PC-3 (cell line): ENCODE data around the gene TMEM184C. TPM values are rescaled to one million over a fixed set of nuclear protein-coding genes. Genes with fewer than 3 reads are reported as not detected.

Experiments used
- ATAC-seq: fragments of 200-7000 bp; cut with Tn5 transposase; 2 replicates; pipeline ENCODE4 v1.9.1; 2020; ENCODE audit warnings: mild to moderate bottlenecking, moderate library complexity
- BruUV-seq: library from RNA; stranded (reverse); fragments of 400-500 nt; replicated peaks from 2 replicates; lab custom pipeline; 2021; lab: Mats Ljungman, UMichigan
- CTCF ChIA-PET: fragments of 300-600 bp; sonication (Branson Sonifier 250); formaldehyde crosslinking; loops from one replicate; lab custom pipeline; 2022; ENCODE audit warnings: antibody characterized with exemption; lab: Charles Lee
- POLR2A ChIA-PET: fragments of 300-600 bp; sonication (Branson Sonifier 250); formaldehyde crosslinking; loops from one replicate; lab custom pipeline; 2022; ENCODE audit warnings: antibody characterized with exemption; ENCODE audit not compliant: unreplicated experiment; lab: Charles Lee
- DNase-seq: peaks from one replicate; pipeline ENCODE4 v3.0.0-alpha.2; 2015
- H2AFZ ChIP-seq: fragments of 300-600 bp; sonication (generic); 2 replicates; pipeline ENCODE4 v1.6.0; 2016; ENCODE audit warnings: antibody characterized with exemption, low read length
- H3F3A ChIP-seq: fragments of 300-600 bp; sonication (generic); one replicate; pipeline ENCODE4 v1.6.0; 2017; ENCODE audit warnings: antibody characterized with exemption, low read length, control low read depth, mild to moderate bottlenecking; ENCODE audit not compliant: unreplicated experiment
- H3K27ac ChIP-seq: fragments of 300-600 bp; sonication (generic); 2 replicates; pipeline ENCODE4 v1.5.1; 2016; ENCODE audit warnings: mild to moderate bottlenecking, low read length
- H3K27me3 ChIP-seq: fragments of 300-600 bp; sonication (generic); 2 replicates; pipeline ENCODE4 v1.6.1; 2016; ENCODE audit warnings: low read length, mixed read lengths
- H3K36me3 ChIP-seq: fragments of 300-600 bp; sonication (generic); 2 replicates; pipeline ENCODE4 v1.6.1; 2016; ENCODE audit warnings: low read depth, mixed run types, low read length, mixed read lengths
- H3K4me1 ChIP-seq: fragments of 300-600 bp; sonication (generic); 2 replicates; pipeline ENCODE4 v1.5.1; 2016; ENCODE audit warnings: low read length; ENCODE audit not compliant: insufficient read depth
- H3K4me2 ChIP-seq: fragments of 300-600 bp; sonication (generic); 2 replicates; pipeline ENCODE4 v1.6.0; 2016; ENCODE audit warnings: low read length
- H3K4me3 ChIP-seq: fragments of 300-600 bp; sonication (generic); 2 replicates; pipeline ENCODE4 v1.5.1; 2016; ENCODE audit warnings: mild to moderate bottlenecking, low read length, mixed read lengths
- H3K79me2 ChIP-seq: fragments of 300-600 bp; sonication (generic); 2 replicates; pipeline ENCODE4 v1.6.1; 2017; ENCODE audit warnings: low read length, mixed read lengths
- H3K9ac ChIP-seq: fragments of 300-600 bp; sonication (generic); 2 replicates; pipeline ENCODE4 v1.6.0; 2016; ENCODE audit warnings: mild to moderate bottlenecking, low read length
- H3K9me2 ChIP-seq: fragments of 300-600 bp; sonication (generic); replicated peaks from 2 replicates; pipeline ENCODE4 v1.6.1; 2016; ENCODE audit warnings: mixed run types, low read length, mixed read lengths
- H3K9me3 ChIP-seq: fragments of 300-600 bp; sonication (generic); 2 replicates; pipeline ENCODE4 v1.6.1; 2016; ENCODE audit warnings: low read length, mixed read lengths
- H4K20me1 ChIP-seq: fragments of 300-600 bp; sonication (generic); 2 replicates; pipeline ENCODE4 v1.6.1; 2016; ENCODE audit warnings: low read length, mixed read lengths
- EZH2 ChIP-seq: fragments of 300-600 bp; sonication (generic); IDR thresholded peaks from one replicate; pipeline ENCODE4 v1.6.1; 2017; ENCODE audit warnings: antibody characterized with exemption, mild to moderate bottlenecking, low read length; ENCODE audit not compliant: unreplicated experiment
- EZH2phosphoT487 ChIP-seq: fragments of 300-600 bp; sonication (generic); IDR thresholded peaks from 2 replicates; pipeline ENCODE4 v1.6.1; 2018; ENCODE audit warnings: mild to moderate bottlenecking, antibody characterized with exemption, low read length, borderline replicate concordance
- intact Hi-C: fragments of 100-400 bp; cut with micrococcal nuclease; formaldehyde crosslinking; loops from 2 replicates; pipeline ENCODE4 v1.9.0; 2023
- total RNA-seq: library from RNA; depleted of rRNA; stranded (reverse); fragments of >200 nt; gene quantifications from 2 replicates; pipeline ENCODE4 v1.2.3, GENCODE V29; 2014
- TF ChIP-seq, protein P1 (sequence below): fragments of 300-600 bp; sonication (generic); conservative IDR thresholded peaks from 2 replicates; pipeline ENCODE4 v1.5.1; 2017; ENCODE audit warnings: antibody characterized with exemption, low read depth, mild to moderate bottlenecking, low read length

TMEM184C gene
- total RNA-seq, 1 experiment from 2014 or later, result 17.5 TPM

DNA sequence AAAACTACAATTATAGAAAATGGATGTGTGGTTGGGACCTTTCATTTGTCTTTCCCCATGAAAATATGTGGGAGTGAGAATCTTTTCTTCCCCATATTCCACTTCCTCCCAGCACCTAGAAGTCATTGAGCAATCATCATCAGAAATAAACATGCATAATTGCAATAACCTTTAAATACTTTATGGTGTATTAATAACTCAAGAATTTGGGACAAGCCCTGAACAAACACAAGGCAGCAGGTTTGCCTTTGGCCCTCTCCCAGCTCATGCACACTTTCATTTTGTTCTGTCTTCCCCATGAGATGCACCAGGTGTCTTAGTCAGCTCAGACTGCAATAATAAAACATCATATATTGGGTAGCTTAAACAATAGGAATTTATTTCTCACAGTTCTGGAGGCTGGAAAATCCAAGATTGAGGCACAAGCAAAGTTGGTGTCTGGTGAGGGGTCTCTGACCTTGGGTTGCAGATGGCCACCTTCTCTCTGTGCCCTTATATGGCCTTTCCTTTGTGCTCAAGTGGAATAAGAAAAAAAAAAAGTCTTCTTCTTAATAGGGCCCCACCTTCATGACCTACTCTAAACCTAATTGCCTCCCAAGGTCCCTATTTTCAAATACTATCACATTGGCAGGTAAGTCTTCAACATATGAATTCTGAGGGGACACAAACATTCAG, 34.7 kb upstream of the TMEM184C start:
- intact Hi-C loops, result loop anchor here (2.0 to 10.0 kb wide), 2 partner anchors 40 to 248 kb away; no protein-coding TSS in a partner anchor
- Histone ChIP-seq H3K4me2 (peak overlapping the region; percentile 19), H3K4me1 (peaks cover 45% of the 10 kb centered on the region), H3K79me2 (no peaks in the 10 kb centered on the region), H4K20me1 (no peaks in the 10 kb centered on the region), H3F3A (peaks cover 6% of the 10 kb centered on the region), H3K36me3 (no peaks in the 10 kb centered on the region), H3K9ac (peak overlapping the region; percentile 55), H3K4me3 (no peak overlapping the region), H2AFZ (no peak overlapping the region), H3K9me3 (no peaks in the 10 kb centered on the region), H3K9me2 (no peaks in the 10 kb centered on the region), H3K27me3 (no peaks in the 10 kb centered on the region), H3K27ac (peak overlapping the region; percentile 88)
- DNase-seq (peak; percentile 90), ATAC-seq (peak; percentile 55)
- BruUV-seq, result no TSS peak
- ChIA-PET POLR2A (no interaction called here), CTCF (interaction anchor here (1.0 kb wide), 1 partner anchor 64 kb away, joined by 4 read pairs; no protein-coding TSS in a partner anchor)
- TF ChIP-seq, protein P1, sequence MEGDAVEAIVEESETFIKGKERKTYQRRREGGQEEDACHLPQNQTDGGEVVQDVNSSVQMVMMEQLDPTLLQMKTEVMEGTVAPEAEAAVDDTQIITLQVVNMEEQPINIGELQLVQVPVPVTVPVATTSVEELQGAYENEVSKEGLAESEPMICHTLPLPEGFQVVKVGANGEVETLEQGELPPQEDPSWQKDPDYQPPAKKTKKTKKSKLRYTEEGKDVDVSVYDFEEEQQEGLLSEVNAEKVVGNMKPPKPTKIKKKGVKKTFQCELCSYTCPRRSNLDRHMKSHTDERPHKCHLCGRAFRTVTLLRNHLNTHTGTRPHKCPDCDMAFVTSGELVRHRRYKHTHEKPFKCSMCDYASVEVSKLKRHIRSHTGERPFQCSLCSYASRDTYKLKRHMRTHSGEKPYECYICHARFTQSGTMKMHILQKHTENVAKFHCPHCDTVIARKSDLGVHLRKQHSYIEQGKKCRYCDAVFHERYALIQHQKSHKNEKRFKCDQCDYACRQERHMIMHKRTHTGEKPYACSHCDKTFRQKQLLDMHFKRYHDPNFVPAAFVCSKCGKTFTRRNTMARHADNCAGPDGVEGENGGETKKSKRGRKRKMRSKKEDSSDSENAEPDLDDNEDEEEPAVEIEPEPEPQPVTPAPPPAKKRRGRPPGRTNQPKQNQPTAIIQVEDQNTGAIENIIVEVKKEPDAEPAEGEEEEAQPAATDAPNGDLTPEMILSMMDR, result no peak
- TF ChIP-seq EZH2phosphoT487 (no peak), EZH2 (no peak)

DNA sequence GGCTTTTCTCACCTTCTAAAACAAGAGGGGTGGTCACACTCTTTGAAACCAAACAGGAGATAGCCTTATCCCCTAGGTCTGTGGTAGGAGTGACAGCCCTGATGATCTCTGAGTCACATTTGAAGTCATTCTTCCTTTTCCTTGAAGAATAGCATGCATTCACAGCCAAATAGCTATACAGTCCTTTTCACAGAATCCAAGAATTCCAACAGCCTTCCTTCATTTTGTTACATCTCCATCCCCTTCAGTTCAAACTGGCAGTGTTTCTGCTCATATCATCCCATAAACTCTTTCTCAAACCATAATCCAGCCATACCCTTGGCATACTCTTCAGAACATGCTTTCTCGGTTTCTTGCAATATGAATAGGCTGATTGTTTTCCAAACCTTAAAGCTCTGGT, 33.3 kb upstream of the TMEM184C start:
- no peak overlapping the region for H3K9ac ChIP-seq
- ChIA-PET POLR2A (no interaction called here), CTCF (no interaction called here)
- no peaks in the 10 kb centered on the region for H3K9me2 ChIP-seq
- H3K4me2 ChIP-seq, result no peak overlapping the region
- ATAC-seq (peak; percentile 39; the same call in 1 of the 2 replicates), DNase-seq (no peak)
- H3K79me2 ChIP-seq, result no peaks in the 10 kb centered on the region
- no peaks in the 10 kb centered on the region for H3K36me3 ChIP-seq
- no peaks in the 10 kb centered on the region for H3K27me3 ChIP-seq
- H3K4me3 ChIP-seq, result no peak overlapping the region
- H2AFZ ChIP-seq, result no peak overlapping the region
- H3F3A ChIP-seq, result peaks cover 6% of the 10 kb centered on the region
- no peaks in the 10 kb centered on the region for H3K9me3 ChIP-seq
- peaks cover 35% of the 10 kb centered on the region for H3K4me1 ChIP-seq
- intact Hi-C loops, result loop anchor here (2.0 to 10.0 kb wide), 2 partner anchors 41 to 249 kb away; no protein-coding TSS in a partner anchor
- 0 out of 2 replicates have a peak overlapping the region, but pooled peaks have one; percentile 88 for H3K27ac ChIP-seq
- no peaks in the 10 kb centered on the region for H4K20me1 ChIP-seq
- no peak for TF ChIP-seq EZH2phosphoT487
- TF ChIP-seq EZH2, result no peak
- TF ChIP-seq, protein P1, result no peak
- BruUV-seq, result no TSS peak

DNA sequence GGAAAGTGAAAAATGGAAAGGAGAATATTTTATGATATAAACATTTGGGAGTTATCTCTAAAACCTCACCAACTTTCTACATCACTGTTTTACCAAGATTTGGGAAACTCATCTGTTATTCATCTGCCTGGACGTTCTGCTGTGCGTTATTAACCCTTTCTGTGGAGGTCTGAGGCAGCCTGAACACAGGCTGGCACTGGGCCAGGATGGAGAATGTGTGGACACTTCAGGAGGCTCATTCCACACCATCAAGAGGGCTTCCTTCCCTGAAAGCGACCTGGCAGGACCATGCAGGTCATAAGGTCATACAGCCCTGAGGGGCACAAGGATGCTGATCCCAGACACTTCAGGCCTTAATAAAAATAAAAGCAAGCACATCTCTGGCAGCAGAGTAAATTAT, 31.2 kb upstream of the TMEM184C start:
- Histone ChIP-seq H3K36me3 (no peaks in the 10 kb centered on the region), H3K79me2 (no peaks in the 10 kb centered on the region), H3K4me1 (peaks cover 34% of the 10 kb centered on the region), H2AFZ (no peak overlapping the region), H3K27me3 (no peaks in the 10 kb centered on the region), H3K4me3 (no peak overlapping the region), H3K27ac (no peak overlapping the region), H3K9me3 (no peaks in the 10 kb centered on the region), H3K4me2 (no peak overlapping the region), H3F3A (peaks cover 6% of the 10 kb centered on the region), H3K9me2 (no peaks in the 10 kb centered on the region), H3K9ac (no peak overlapping the region), H4K20me1 (no peaks in the 10 kb centered on the region)
- DNase-seq (no peak), ATAC-seq (no peak)
- intact Hi-C loops, result loop anchor here (10.0 kb wide), 1 partner anchor 251 kb away; no protein-coding TSS in a partner anchor
- no TSS peak for BruUV-seq
- CTCF ChIA-PET, result interaction anchor here (0.6 kb wide), 1 partner anchor 9 kb away, joined by 3 read pairs; no protein-coding TSS in a partner anchor
- POLR2A ChIA-PET, result no interaction called here
- no peak for TF ChIP-seq EZH2
- TF ChIP-seq, protein P1, result no peak
- TF ChIP-seq EZH2phosphoT487, result no peak
